Immature natural killer cell (primary cell): ENCODE measurements around the gene CELF4. TPM values are rescaled to one million over a fixed set of nuclear protein-coding genes. Genes with fewer than 3 reads are reported as not detected.

Experiments
- DNase-seq, 3 donors: peaks; one replicate each; pipeline ENCODE4 v3.0.0; 2022; ENCODE audit warnings: mixed read lengths in 1 of 3
- H3K27ac Mint-ChIP-seq, 6 donors: one replicate each; pipeline ENCODE4 v1.8.0; 2020; ENCODE audit warnings: mixed read lengths in 6 of 6, mild to moderate bottlenecking in 5 of 6, inconsistent platforms in 4 of 6, moderate library complexity in 3 of 6
- H3K27me3 Mint-ChIP-seq, 3 donors: one replicate each; pipeline ENCODE4 v1.8.0; 2020 to 2021; ENCODE audit warnings: low read depth in 3 of 3, mild to moderate bottlenecking in 3 of 3, mixed read lengths in 3 of 3, moderate library complexity in 3 of 3, inconsistent platforms in 1 of 3
- H3K36me3 Mint-ChIP-seq, 3 donors: one replicate each; pipeline ENCODE4 v1.8.0; 2020; ENCODE audit warnings: mixed read lengths in 3 of 3, inconsistent platforms in 2 of 3, mild to moderate bottlenecking in 2 of 3
- H3K4me1 Mint-ChIP-seq, 2 donors: one replicate each; pipeline ENCODE4 v1.8.0; 2020; ENCODE audit warnings: inconsistent platforms in 2 of 2, mild to moderate bottlenecking in 2 of 2, mixed read lengths in 2 of 2, moderate library complexity in 1 of 2
- H3K4me3 Mint-ChIP-seq, 5 donors: one replicate each; pipeline ENCODE4 v1.8.0; 2020; ENCODE audit warnings: mild to moderate bottlenecking in 5 of 5, mixed read lengths in 5 of 5, inconsistent platforms in 3 of 5, moderate library complexity in 3 of 5
- H3K9me3 Mint-ChIP-seq, 6 donors: one replicate each; pipeline ENCODE4 v1.8.0; 2020; ENCODE audit warnings: mild to moderate bottlenecking in 6 of 6, mixed read lengths in 6 of 6, inconsistent platforms in 4 of 6, moderate library complexity in 3 of 6
- polyA plus RNA-seq, 3 donors: library from polyadenylated mRNA; unstranded; fragments of 300-500 nt; fragmentation: Illumina TruSeq; gene quantifications; one replicate each; pipeline ENCODE4 v1.2.3, GENCODE V29; 2021

The CELF4 gene
- polyA plus RNA-seq, 3 donors from 2014 or later = 0.07 to 0.13 TPM; not detected in 1

GRCh38 chr18:37502036-37502435 lies 63.6 kb downstream of the CELF4 start:
- Mint-ChIP-seq H3K27me3 (peaks cover 2 to 14% (median 2%) of the 10 kb centered on the region in 3 donors), H3K36me3 (no peaks in the 10 kb centered on the region), H3K9me3 (peaks cover 0 to 3% (median 0%) of the 10 kb centered on the region in 6 donors), H3K4me3 (no peak overlapping the region), H3K4me1 (no peaks in the 10 kb centered on the region), H3K27ac (no peak overlapping the region)
- DNase-seq = no peak

GRCh38 chr18:37501136-37501535 lies 64.5 kb downstream of the CELF4 start:
- Mint-ChIP-seq H3K4me1 (no peaks in the 10 kb centered on the region), H3K4me3 (no peak overlapping the region), H3K9me3 (peaks cover 0 to 3% (median 0%) of the 10 kb centered on the region in 6 donors), H3K27me3 (peaks cover 2 to 16% (median 2%) of the 10 kb centered on the region in 3 donors), H3K36me3 (no peaks in the 10 kb centered on the region), H3K27ac (no peak overlapping the region)
- DNase-seq = no peak

- H3K9me3 Mint-ChIP-seq = peaks cover 0 to 3% (median 0%) of the 10 kb centered on the region in 6 donors
- H3K27me3 Mint-ChIP-seq = peaks cover 2 to 16% (median 2%) of the 10 kb centered on the region in 3 donors
- no peaks in the 10 kb centered on the region for H3K4me1 Mint-ChIP-seq
- DNase-seq = no peak
- no peak overlapping the region for H3K27ac Mint-ChIP-seq
- H3K4me3 Mint-ChIP-seq = no peak overlapping the region
- no peaks in the 10 kb centered on the region for H3K36me3 Mint-ChIP-seq
Measured at GRCh38 chr18:37499913-37500312, 65.7 kb downstream of the CELF4 start.

- H3K4me1 Mint-ChIP-seq = no peaks in the 10 kb centered on the region
- H3K9me3 Mint-ChIP-seq = peaks cover 0 to 3% (median 0%) of the 10 kb centered on the region in 6 donors
- peaks cover 2 to 16% (median 2%) of the 10 kb centered on the region in 3 donors for H3K27me3 Mint-ChIP-seq
- H3K36me3 Mint-ChIP-seq = no peaks in the 10 kb centered on the region
- H3K4me3 Mint-ChIP-seq = no peak overlapping the region
- DNase-seq = no peak
- H3K27ac Mint-ChIP-seq = no peak overlapping the region
Measured at GRCh38 chr18:37499044-37499443, 66.6 kb downstream of the CELF4 start.

- Mint-ChIP-seq H3K27me3 (peaks cover 2 to 11% (median 2%) of the 10 kb centered on the region in 3 donors), H3K4me3 (no peak overlapping the region), H3K4me1 (no peaks in the 10 kb centered on the region), H3K27ac (no peak overlapping the region), H3K36me3 (no peaks in the 10 kb centered on the region), H3K9me3 (peaks cover 0 to 3% (median 0%) of the 10 kb centered on the region in 6 donors)
- no peak for DNase-seq
Measured at GRCh38 chr18:37497853-37498518, 67.6 kb downstream of the CELF4 start.

- Mint-ChIP-seq H3K27me3 (peaks cover 0 to 8% (median 6%) of the 10 kb centered on the region in 3 donors), H3K36me3 (no peaks in the 10 kb centered on the region), H3K27ac (no peak overlapping the region), H3K4me3 (no peak overlapping the region), H3K4me1 (no peaks in the 10 kb centered on the region), H3K9me3 (peaks cover 0 to 3% (median 0%) of the 10 kb centered on the region in 6 donors)
- DNase-seq = no peak
Measured at GRCh38 chr18:37496568-37496967, 69.0 kb downstream of the CELF4 start.

GRCh38 chr18:37495354-37495753 lies 70.2 kb downstream of the CELF4 start:
- DNase-seq = no peak
- Mint-ChIP-seq H3K36me3 (no peaks in the 10 kb centered on the region), H3K9me3 (peaks cover 0 to 3% (median 0%) of the 10 kb centered on the region in 6 donors), H3K4me3 (no peak overlapping the region), H3K27me3 (peaks cover 0 to 6% (median 5%) of the 10 kb centered on the region in 3 donors), H3K4me1 (no peaks in the 10 kb centered on the region), H3K27ac (no peak overlapping the region)

- no peaks in the 10 kb centered on the region for H3K36me3 Mint-ChIP-seq
Measured at GRCh38 chr18:37494406-37494805, 71.2 kb downstream of the CELF4 start.

GRCh38 chr18:37493352-37493935 lies 72.2 kb downstream of the CELF4 start:
- no peak overlapping the region for H3K4me3 Mint-ChIP-seq
- H3K36me3 Mint-ChIP-seq = no peaks in the 10 kb centered on the region
- no peak for DNase-seq

More at GRCh38 chr18:37494406-37494805, 71.2 kb downstream of the CELF4 start:
- DNase-seq = no peak
- Mint-ChIP-seq H3K27ac (no peak overlapping the region), H3K27me3 (peaks cover 0 to 6% (median 5%) of the 10 kb centered on the region in 3 donors), H3K9me3 (peaks cover 0 to 3% (median 0%) of the 10 kb centered on the region in 6 donors), H3K4me3 (no peak overlapping the region), H3K4me1 (no peaks in the 10 kb centered on the region)

GRCh38 chr18:37492952-37493351 lies 72.6 kb downstream of the CELF4 start:
- H3K36me3 Mint-ChIP-seq = no peaks in the 10 kb centered on the region
- H3K4me3 Mint-ChIP-seq = no peak overlapping the region
- H3K27me3 Mint-ChIP-seq = peaks cover 0 to 6% (median 6%) of the 10 kb centered on the region in 3 donors
- peaks cover 0 to 3% (median 0%) of the 10 kb centered on the region in 6 donors for H3K9me3 Mint-ChIP-seq
- H3K27ac Mint-ChIP-seq = no peak overlapping the region
- DNase-seq = no peak
- H3K4me1 Mint-ChIP-seq = no peaks in the 10 kb centered on the region

More at GRCh38 chr18:37493352-37493935, 72.2 kb downstream of the CELF4 start:
- no peaks in the 10 kb centered on the region for H3K4me1 Mint-ChIP-seq
- no peak overlapping the region for H3K27ac Mint-ChIP-seq
- no peaks in the 10 kb centered on the region for H3K9me3 Mint-ChIP-seq
- H3K27me3 Mint-ChIP-seq = peaks cover 0 to 6% (median 5%) of the 10 kb centered on the region in 3 donors

GRCh38 chr18:37491526-37491925 lies 74.1 kb downstream of the CELF4 start:
- H3K4me3 Mint-ChIP-seq = no peak overlapping the region
- no peak overlapping the region for H3K27ac Mint-ChIP-seq
- H3K9me3 Mint-ChIP-seq = peaks cover 0 to 3% (median 0%) of the 10 kb centered on the region in 6 donors
- H3K4me1 Mint-ChIP-seq = no peaks in the 10 kb centered on the region
- DNase-seq = no peak
- no peaks in the 10 kb centered on the region for H3K36me3 Mint-ChIP-seq
- peaks cover 3 to 13% (median 9%) of the 10 kb centered on the region in 3 donors for H3K27me3 Mint-ChIP-seq

GRCh38 chr18:37489998-37490397 lies 75.6 kb downstream of the CELF4 start:
- peaks cover 3 to 19% (median 13%) of the 10 kb centered on the region in 3 donors for H3K27me3 Mint-ChIP-seq
- peaks cover 0 to 3% (median 0%) of the 10 kb centered on the region in 6 donors for H3K9me3 Mint-ChIP-seq
- H3K4me1 Mint-ChIP-seq = no peaks in the 10 kb centered on the region
- no peak for DNase-seq
- H3K36me3 Mint-ChIP-seq = no peaks in the 10 kb centered on the region
- no peak overlapping the region for H3K4me3 Mint-ChIP-seq
- H3K27ac Mint-ChIP-seq = no peak overlapping the region

GRCh38 chr18:37489011-37489410 lies 76.6 kb downstream of the CELF4 start:
- Mint-ChIP-seq H3K27me3 (peaks cover 5 to 19% (median 19%) of the 10 kb centered on the region in 3 donors), H3K9me3 (peaks cover 0 to 4% (median 1%) of the 10 kb centered on the region in 6 donors), H3K4me1 (no peaks in the 10 kb centered on the region), H3K36me3 (peaks cover 0 to 4% (median 3%) of the 10 kb centered on the region in 3 donors), H3K4me3 (no peak overlapping the region), H3K27ac (no peak overlapping the region)
- no peak for DNase-seq

GRCh38 chr18:37487400-37487867 lies 78.2 kb downstream of the CELF4 start:
- no peak for DNase-seq
- Mint-ChIP-seq H3K9me3 (peaks cover 0 to 4% (median 1%) of the 10 kb centered on the region in 6 donors), H3K27me3 (peaks cover 5 to 19% (median 17%) of the 10 kb centered on the region in 3 donors), H3K4me3 (no peak overlapping the region), H3K4me1 (no peaks in the 10 kb centered on the region), H3K36me3 (peaks cover 0 to 4% (median 3%) of the 10 kb centered on the region in 3 donors), H3K27ac (no peak overlapping the region)
